Gastroesophageal sphincter (tissue), 4 donors: ENCODE results near the gene WDR75. TPM values are rescaled to one million over a fixed set of nuclear protein-coding genes. Genes with fewer than 3 reads are reported as not detected.
A peak's percentile ranks its signal among the peaks of the same experiment; 100 is the strongest.

Experiments
- ATAC-seq: fragments of 150-250 bp; one replicate; pipeline ENCODE4 v1.9.1; 2016; ENCODE audit warnings: mild to moderate bottlenecking, moderate library complexity
- H3K27ac ChIP-seq, 4 donors: fragments of 200-600 bp; sonication (generic) in 3 of 4; 1 replicate in 3 of 4; 2 replicates in 1 of 4; pipeline ENCODE4 v1.5.1; 2016 to 2019
- H3K27me3 ChIP-seq: fragments of 200-600 bp; sonication (generic); one replicate; pipeline ENCODE4 v1.5.1; 2019
- H3K36me3 ChIP-seq, 2 donors: fragments of 200-600 bp; sonication (generic); one replicate each; pipeline ENCODE4 v1.5.1; 2019; ENCODE audit warnings: control low read depth in 1 of 2
- H3K4me1 ChIP-seq, 3 donors: fragments of 200-600 bp; sonication (generic); 1 replicate in 2 of 3; 2 replicates in 1 of 3; pipeline ENCODE4 v1.5.1; 2016 to 2019; ENCODE audit warnings: control low read depth in 2 of 3
- H3K4me3 ChIP-seq, 2 donors: fragments of 200-600 bp; sonication (generic); one replicate each; pipeline ENCODE4 v1.5.1; 2019; ENCODE audit warnings: mild to moderate bottlenecking in 1 of 2, moderate library complexity in 1 of 2
- H3K9me3 ChIP-seq, 3 donors: fragments of 200-600 bp; sonication (generic); one replicate each; pipeline ENCODE4 v1.5.1; 2017 to 2019; ENCODE audit warnings: control low read depth in 2 of 3
- EP300 ChIP-seq: sonication (generic); formaldehyde crosslinking; IDR thresholded peaks from one replicate; pipeline ENCODE4 v1.6.1; 2017; ENCODE audit warnings: antibody characterized with exemption, mild to moderate bottlenecking
- POLR2A ChIP-seq, 2 donors: fragments of 450-650 bp; IDR thresholded peaks; one replicate each; pipeline ENCODE4 v1.6.1; 2017; ENCODE audit warnings: antibody characterized with exemption in 2 of 2, mild to moderate bottlenecking in 2 of 2, moderate library complexity in 1 of 2
- POLR2AphosphoS5 ChIP-seq: sonication (generic); formaldehyde crosslinking; IDR thresholded peaks from one replicate; pipeline ENCODE4 v1.6.1; 2017; ENCODE audit warnings: antibody characterized with exemption
- WGBS, 2 donors: methylation state at CpG; one replicate each; pipeline ENCODE4 v1.1.5; 2018; ENCODE audit warnings: low coverage in 1 of 2; 5-methylcytosine and 5-hydroxymethylcytosine counted together
- total RNA-seq, 4 donors: library from RNA; depleted of rRNA; stranded (reverse); fragments of >200 nt; gene quantifications; one replicate each; pipeline ENCODE4 v1.1.0, GENCODE V29; 2016
- TF ChIP-seq, protein P1 (sequence below), 4 experiments: fragments of 200-600 bp in 2 of 4; fragments of 450-650 bp in 2 of 4; sonication (generic) in 1 of 4; IDR thresholded peaks; one replicate each; pipeline ENCODE4 v1.5.1; 2017 to 2019; ENCODE audit warnings: antibody characterized with exemption in 4 of 4, mild to moderate bottlenecking in 2 of 4, moderate library complexity in 2 of 4

WDR75 gene
- total RNA-seq, 4 donors from 2014 or later = 19.7 to 42.6 (median 28.3) TPM

DNA sequence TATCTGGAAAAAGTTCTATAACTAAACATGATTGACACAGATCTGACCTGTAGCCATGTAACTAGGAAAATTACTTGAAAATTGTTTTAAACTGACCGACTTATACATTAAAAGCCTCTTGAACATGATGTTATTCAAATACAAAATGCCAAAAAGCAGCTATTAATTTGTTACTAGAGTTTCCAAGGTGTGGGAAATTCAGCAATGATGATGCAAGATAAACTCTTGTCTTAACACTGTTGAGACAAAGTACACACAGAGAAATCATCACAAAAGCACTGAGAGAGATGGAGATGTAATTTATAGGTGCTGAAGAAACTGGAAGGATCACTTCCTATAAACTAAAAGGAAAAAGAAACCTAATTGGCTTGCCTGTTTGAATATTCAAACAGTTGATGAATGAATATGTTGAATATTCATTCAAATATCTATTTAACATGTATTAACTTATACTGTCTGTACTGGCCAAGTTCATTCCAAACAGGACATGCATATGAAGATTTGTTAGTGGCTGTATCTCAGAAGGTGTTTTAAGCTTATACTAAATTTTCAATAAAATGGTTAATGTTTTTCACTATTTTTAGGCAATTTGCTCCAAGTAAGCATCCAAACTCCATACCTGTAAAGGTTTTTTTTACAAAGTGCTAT is 34.6 kb upstream of the WDR75 start:
- TF ChIP-seq, protein P1, sequence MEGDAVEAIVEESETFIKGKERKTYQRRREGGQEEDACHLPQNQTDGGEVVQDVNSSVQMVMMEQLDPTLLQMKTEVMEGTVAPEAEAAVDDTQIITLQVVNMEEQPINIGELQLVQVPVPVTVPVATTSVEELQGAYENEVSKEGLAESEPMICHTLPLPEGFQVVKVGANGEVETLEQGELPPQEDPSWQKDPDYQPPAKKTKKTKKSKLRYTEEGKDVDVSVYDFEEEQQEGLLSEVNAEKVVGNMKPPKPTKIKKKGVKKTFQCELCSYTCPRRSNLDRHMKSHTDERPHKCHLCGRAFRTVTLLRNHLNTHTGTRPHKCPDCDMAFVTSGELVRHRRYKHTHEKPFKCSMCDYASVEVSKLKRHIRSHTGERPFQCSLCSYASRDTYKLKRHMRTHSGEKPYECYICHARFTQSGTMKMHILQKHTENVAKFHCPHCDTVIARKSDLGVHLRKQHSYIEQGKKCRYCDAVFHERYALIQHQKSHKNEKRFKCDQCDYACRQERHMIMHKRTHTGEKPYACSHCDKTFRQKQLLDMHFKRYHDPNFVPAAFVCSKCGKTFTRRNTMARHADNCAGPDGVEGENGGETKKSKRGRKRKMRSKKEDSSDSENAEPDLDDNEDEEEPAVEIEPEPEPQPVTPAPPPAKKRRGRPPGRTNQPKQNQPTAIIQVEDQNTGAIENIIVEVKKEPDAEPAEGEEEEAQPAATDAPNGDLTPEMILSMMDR (IDR thresholded peaks at IDR 0.05) = no peak
- no peak for TF ChIP-seq POLR2A (IDR thresholded peaks at IDR 0.05)
- WGBS, 2 donors = 20 to 43% methylated on average over 1 of the region's 1 CpG
- Histone ChIP-seq H3K4me3 (no peak overlapping the region), H3K27ac (peak overlapping the region; percentile 35 to 63 (median 54)), H3K4me1 (peaks cover 8 to 44% (median 22%) of the 10 kb centered on the region in 3 donors), H3K36me3 (no peaks in the 10 kb centered on the region), H3K9me3 (no peaks in the 10 kb centered on the region), H3K27me3 (no peaks in the 10 kb centered on the region)
- no peak for ATAC-seq

DNA sequence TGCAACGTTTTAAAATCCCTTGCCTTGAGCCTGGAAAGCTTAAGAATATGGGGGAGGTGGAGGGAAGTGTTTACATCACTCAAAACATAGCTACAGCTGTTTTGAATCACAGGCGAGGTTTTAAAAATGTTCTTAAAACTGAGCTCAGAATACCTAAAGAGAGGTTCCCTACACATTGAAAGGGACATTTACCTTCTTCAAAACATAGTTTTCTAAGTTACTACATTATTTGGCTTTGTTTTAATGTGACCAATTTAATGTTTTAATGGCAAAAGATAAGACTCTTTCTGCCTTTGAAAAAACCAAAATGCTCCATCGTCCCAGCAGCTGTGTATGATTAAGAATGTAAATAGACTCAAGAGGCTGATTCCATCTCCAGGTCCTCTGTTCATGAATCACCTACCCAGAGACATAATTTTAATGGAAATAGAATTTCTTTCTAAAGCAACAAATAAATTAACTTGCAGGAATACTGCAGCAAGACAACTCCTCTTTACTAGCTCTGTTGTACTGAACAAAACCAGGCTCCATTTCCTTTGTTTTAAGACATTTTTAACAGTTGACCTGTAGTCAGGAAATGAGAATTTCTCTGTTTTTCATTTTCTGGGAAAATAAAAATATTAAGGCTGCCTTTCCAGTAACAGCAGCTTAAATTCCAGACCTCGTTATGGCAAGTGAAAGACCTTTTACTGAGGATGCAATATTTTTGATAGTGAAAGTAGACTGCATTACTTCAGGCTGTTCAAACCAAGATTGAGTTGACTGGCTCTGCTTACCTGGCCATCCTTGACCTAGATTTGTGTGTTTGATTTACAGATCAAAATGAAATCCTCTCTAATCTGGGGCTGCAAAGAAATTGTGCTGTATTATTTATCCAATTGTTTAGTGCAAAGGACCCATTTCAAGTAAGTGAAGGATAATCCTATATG is 33.7 kb upstream of the WDR75 start:
- H3K4me3 ChIP-seq = no peak overlapping the region
- no peaks in the 10 kb centered on the region for H3K9me3 ChIP-seq
- ATAC-seq = no peak
- no peaks in the 10 kb centered on the region for H3K27me3 ChIP-seq
- peak overlapping the region; percentile 35 to 63 (median 54) for H3K27ac ChIP-seq
- TF ChIP-seq POLR2AphosphoS5 = no peak
- TF ChIP-seq, protein P1 (IDR thresholded peaks at IDR 0.05) = no peak
- TF ChIP-seq POLR2A (IDR thresholded peaks at IDR 0.05) = no peak
- no peak for TF ChIP-seq EP300
- 2 to 5% methylated on average over 4 of the region's 4 CpGs for WGBS, 2 donors
- H3K36me3 ChIP-seq = no peaks in the 10 kb centered on the region
- H3K4me1 ChIP-seq = peaks cover 8 to 52% (median 23%) of the 10 kb centered on the region in 3 donors

DNA sequence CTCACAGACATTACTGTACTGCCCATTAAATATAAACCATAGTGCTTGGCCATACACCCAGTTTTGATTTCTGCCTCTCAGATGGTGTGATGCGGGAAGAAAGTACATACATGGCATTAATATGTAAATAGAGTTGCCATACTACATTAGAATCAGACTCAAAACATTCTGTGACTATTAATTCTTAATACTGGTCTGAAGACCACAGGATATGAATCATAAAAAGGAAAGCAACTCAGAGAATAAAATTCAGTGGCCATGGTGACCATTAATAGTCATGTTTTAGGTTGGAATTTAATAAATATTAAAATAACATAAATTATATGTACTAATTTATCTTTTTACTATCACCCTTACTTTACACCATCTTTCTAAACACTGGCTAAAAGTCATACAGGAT is 33.0 kb upstream of the WDR75 start:
- no peak for ATAC-seq
- no peak overlapping the region for H3K4me3 ChIP-seq
- TF ChIP-seq POLR2A (IDR thresholded peaks at IDR 0.05) (no peak), POLR2AphosphoS5 (no peak), EP300 (no peak)
- TF ChIP-seq, protein P1 (IDR thresholded peaks at IDR 0.05) = no peak
- H3K4me1 ChIP-seq = peaks cover 8 to 59% (median 23%) of the 10 kb centered on the region in 3 donors
- no peaks in the 10 kb centered on the region for H3K9me3 ChIP-seq
- no peaks in the 10 kb centered on the region for H3K27me3 ChIP-seq
- peak overlapping the region; percentile 35 to 63 (median 54) for H3K27ac ChIP-seq
- H3K36me3 ChIP-seq = no peaks in the 10 kb centered on the region
- WGBS, 2 donors = 93 to 100% methylated on average over 1 of the region's 1 CpG

DNA sequence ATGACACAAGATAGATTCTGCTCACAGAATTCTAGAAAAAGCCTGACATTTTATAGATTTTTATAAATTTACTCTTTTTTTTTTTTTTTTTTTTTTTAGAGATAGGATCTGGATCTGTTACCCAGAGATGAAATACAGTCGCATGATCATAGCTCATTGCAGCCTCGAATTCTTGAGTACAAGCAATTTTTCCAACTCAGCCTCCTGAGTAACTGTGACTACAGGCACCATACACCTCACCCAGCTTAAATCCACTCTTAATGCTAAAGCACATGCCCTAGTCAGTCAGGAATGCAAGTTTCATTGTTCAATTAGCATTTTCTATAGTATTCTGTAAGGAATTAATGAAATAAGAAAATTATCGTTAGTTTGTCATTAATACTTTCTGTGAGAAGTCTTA is 32.1 kb upstream of the WDR75 start:
- peaks cover 8 to 60% (median 23%) of the 10 kb centered on the region in 3 donors for H3K4me1 ChIP-seq
- ATAC-seq = no peak

More for the DNA sequence above, 32.1 kb upstream of the WDR75 start:
- Histone ChIP-seq H3K36me3 (no peaks in the 10 kb centered on the region), H3K4me3 (no peak overlapping the region), H3K27ac (no peak overlapping the region), H3K9me3 (no peaks in the 10 kb centered on the region), H3K27me3 (no peaks in the 10 kb centered on the region)
- TF ChIP-seq POLR2AphosphoS5 (no peak), POLR2A (IDR thresholded peaks at IDR 0.05) (no peak), EP300 (no peak)
- TF ChIP-seq, protein P1 (IDR thresholded peaks at IDR 0.05) = no peak
- WGBS, 2 donors = 86 to 92% methylated on average over 3 of the region's 3 CpGs
